GM19438 (cell line): ENCODE measurements around the gene TOM1L2.
A peak's percentile ranks its signal among the peaks of the same experiment; 100 is the strongest.
"Not testable (repeated sequence)": the region's sequence is repeated elsewhere in the genome, so short reads cannot be mapped to it uniquely, and the experiment has no call there.

Source experiments
- ATAC-seq: cut with Tn5 transposase; IDR thresholded peaks from one replicate; pipeline ENCODE4 v1.9.1; 2021; ENCODE audit warnings: low read depth; ENCODE audit not compliant: unreplicated experiment

TOM1L2 gene

DNA sequence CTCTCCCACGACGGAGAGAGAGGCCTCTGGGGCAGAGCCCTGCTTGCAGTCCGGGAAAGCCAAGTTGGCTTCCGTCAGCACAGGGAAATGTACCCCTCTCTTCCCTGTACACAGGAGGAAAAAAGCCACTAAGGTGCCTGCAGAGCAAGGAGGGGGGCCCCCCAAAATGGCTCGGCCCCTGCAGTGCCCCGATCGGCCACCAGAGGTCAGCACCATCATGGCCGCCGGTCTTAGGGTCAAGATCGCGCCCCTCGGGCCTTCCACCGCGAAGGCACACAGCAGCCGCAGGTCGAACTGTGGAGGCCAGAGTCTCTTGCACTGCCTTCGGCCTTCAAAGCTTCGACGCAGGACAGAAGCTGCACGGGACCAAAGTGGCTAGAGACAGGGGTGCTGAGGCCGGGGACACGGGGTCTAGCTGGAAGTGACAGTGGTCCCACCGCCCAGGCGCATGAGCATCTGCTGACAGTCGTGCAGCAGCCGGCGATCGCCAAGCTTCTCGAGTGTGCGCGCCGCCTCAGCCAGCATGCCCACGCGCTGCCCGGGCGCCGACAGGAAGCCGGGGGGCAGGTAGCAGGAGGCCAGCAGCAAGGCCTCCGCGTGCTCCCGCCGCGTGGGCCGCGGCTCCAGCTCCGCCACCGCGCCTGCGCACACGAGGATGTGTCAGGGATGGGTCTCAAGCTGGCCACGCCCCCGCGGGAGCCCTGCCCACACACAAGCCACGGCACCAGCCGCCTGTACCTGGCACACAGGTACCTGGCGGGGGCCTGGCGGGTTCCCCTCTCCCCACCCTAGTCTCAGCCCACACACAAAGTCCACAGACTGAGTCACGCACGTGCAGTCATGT, 159.8 kb downstream of the TOM1L2 start:
- ATAC-seq = no peak

- ATAC-seq = no peak
Observed at GRCh38 chr17:17811381-17812210, 160.6 kb downstream of the TOM1L2 start.

GRCh38 chr17:17810895-17811248, 161.3 kb downstream of the TOM1L2 start:
- no peak for ATAC-seq

DNA sequence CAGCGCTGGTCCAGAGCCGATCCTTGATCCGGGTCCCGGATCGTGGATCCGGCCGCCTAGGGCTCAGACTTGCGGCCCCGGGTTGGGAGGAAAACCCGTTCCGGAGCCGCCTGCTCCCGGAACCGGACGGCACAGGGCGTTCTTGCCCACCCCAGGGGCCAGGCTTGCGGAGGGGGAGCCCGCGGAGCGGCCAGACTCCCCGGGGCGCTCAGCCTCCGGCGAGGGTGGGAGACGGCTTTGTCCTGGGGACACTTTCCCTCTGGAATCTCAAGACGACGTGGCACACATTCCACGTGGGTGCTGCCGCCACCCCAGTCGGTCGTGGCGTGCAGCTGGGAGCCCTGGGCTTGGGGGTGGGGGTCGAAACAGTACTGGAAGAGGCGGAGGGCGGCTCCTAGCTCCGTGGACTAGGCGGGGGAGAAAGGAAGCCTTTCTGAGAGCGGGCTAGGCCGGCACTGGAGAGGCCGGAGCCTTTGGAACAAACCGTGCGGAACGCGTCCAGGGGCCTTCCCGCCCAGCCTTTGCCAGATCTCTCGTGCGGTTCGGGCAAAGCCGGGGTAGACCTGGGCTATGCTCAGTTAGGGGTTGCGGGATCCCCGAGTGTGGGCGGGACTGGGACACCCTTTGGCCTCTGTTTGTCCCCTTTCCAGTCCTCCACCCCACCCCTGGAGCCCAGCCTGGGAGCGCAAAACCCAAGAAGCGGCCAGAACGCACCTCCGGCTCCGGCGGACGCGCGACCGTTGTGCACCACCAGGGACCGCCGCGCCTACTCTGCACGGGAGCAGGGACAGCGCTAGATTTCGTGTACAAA, 161.9 kb downstream of the TOM1L2 start:
- ATAC-seq = no peak

- no peak for ATAC-seq
Observed at GRCh38 chr17:17809531-17810083, 162.6 kb downstream of the TOM1L2 start.

GRCh38 chr17:17808706-17809432, 163.3 kb downstream of the TOM1L2 start:
- ATAC-seq = peak; percentile 63

GRCh38 chr17:17808200-17808599, 164.0 kb downstream of the TOM1L2 start:
- ATAC-seq = not testable (repeated sequence)

GRCh38 chr17:17807440-17807839, 164.8 kb downstream of the TOM1L2 start:
- no peak for ATAC-seq

GRCh38 chr17:17806611-17807274, 165.5 kb downstream of the TOM1L2 start:
- no peak for ATAC-seq

DNA sequence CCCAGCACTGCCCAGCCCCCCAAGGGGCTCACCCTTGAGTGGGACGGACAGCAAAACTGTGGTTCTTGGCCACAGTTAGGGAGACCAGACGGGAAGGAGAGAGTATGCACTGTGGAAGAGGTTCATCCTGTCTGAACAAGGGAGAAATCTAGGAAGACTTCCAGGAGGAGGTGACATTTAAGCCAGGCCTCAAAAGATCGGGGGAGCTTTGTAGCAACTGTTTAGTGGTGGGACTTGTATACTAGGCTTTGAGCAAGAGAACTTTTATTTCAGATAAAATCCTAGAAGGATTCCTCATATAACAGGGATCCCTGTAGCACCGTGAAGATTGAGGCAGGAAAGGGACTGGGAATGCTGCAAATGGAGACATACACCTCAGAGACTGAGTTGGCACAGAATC, 166.2 kb downstream of the TOM1L2 start:
- no peak for ATAC-seq

DNA sequence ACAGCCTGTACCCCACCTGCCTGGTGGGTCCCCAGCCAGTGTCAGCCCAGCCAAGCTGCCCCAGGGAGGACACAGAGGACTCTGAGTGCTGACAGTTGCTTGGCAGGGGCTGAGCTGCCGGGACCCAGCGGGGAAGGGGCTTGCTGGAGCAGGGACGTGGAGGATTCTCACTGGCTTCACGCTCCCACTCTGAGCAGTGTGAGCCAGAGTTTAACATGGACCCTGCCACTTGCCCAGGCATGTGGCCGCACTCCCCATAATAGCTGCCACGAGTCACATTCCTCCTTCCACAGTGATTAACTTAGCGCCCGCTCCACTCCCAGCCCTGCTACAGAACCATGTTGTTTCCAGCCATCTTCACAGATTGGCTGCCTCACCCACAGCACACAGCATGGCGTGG, 166.6 kb downstream of the TOM1L2 start:
- ATAC-seq = no peak

GRCh38 chr17:17804007-17804406, 168.2 kb downstream of the TOM1L2 start:
- ATAC-seq = no peak

GRCh38 chr17:17801800-17802481, 170.3 kb downstream of the TOM1L2 start:
- no peak for ATAC-seq

- ATAC-seq = no peak
Observed at GRCh38 chr17:17800504-17801021, 171.6 kb downstream of the TOM1L2 start.

DNA sequence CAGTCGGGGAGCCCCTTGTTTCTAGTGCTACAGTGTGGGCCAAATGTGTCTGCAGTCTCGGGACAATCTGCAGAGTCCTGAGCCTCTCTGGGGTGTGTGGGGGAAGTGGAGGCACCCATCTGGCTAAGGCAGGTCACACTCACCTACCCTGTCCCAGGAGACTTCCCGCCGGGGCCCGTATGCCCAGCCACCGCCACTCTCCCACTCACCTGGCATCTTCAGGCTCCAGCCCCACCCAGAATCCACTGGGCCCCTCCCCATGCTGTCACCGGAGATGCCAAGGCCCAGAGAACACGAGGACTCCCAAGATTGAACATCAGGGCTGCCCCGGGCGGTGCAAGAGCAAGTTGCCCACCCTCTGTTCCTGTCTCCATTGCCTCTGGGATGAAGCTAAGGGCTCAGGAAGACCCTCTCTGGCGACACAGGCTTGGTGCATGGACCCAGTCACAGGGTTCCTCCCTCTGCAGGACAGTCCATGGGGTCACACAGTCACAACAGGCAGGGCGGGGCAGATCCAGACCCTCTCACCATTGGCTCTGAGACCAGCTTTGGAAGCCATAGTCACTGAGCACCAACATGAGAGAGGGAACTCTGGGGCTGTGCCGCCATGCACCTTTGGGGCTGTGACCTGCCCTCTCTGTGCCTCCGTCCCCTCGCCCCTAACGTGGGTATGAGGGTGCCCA, 173.5 kb downstream of the TOM1L2 start:
- ATAC-seq = no peak

DNA sequence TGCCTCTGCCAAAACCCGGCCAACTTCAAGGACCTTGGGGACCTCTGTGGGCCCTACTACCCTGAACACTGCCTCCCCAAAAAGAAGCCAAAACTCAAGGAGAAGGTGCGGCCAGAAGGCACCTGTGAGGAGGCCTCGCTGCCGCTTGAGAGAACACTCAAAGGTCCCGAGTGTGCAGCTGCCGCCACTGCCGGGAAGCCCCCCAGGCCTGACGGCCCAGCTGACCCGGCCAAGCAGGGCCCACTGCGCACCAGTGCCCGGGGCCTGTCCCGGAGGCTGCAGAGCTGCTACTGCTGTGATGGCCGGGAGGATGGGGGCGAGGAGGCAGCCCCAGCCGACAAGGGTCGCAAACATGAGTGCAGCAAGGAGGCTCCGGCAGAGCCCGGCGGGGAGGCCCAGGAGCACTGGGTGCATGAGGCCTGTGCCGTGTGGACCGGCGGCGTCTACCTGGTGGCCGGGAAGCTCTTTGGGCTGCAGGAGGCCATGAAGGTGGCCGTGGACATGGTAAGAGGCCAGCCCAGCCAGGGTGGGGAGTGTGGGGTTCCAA, 174.1 kb downstream of the TOM1L2 start:
- no peak for ATAC-seq

GRCh38 chr17:17797119-17797809, 174.9 kb downstream of the TOM1L2 start:
- no peak for ATAC-seq

- no peak for ATAC-seq
Observed at GRCh38 chr17:17796787-17797061, 175.5 kb downstream of the TOM1L2 start.
